PC-9 (cell line): Measurements from ENCODE around the gene SDHA. TPM values are rescaled to one million over a fixed set of nuclear protein-coding genes. Genes with fewer than 3 reads are reported as not detected.
"Not testable (repeated sequence)": the region's sequence is repeated elsewhere in the genome, so short reads cannot be mapped to it uniquely, and the experiment has no call there.

Experiments used
- BruUV-seq: library from RNA; stranded (reverse); fragments of 400-500 nt; replicated peaks from 2 replicates; lab custom pipeline; 2021; lab: Mats Ljungman, UMichigan
- CTCF ChIA-PET: fragments of 300-600 bp; sonication (Branson Sonifier 250); formaldehyde crosslinking; loops from one replicate; lab custom pipeline; 2022; ENCODE audit warnings: antibody characterized with exemption; lab: Charles Lee
- POLR2A ChIA-PET: fragments of 300-600 bp; sonication (Branson Sonifier 250); formaldehyde crosslinking; loops from one replicate; lab custom pipeline; 2022; ENCODE audit warnings: antibody characterized with exemption; ENCODE audit not compliant: unreplicated experiment; lab: Charles Lee
- DNase-seq, 2 experiments: peaks; one replicate each; pipeline versions ENCODE4 v3.0.0 to v3.0.0-alpha.2; 2015 to 2022; ENCODE audit warnings: mixed read lengths in 1 of 2
- H2AFZ ChIP-seq: fragments of 200-600 bp; sonication (generic); 2 replicates; pipeline ENCODE4 v1.8.1; 2017; ENCODE audit warnings: antibody characterized with exemption
- H3F3A ChIP-seq: fragments of 200-600 bp; sonication (generic); 2 replicates; pipeline ENCODE4 v1.8.1; 2017; ENCODE audit warnings: antibody characterized with exemption, mild to moderate bottlenecking, low read depth; ENCODE audit not compliant: insufficient read depth
- H3K27ac ChIP-seq: fragments of 200-600 bp; sonication (generic); 2 replicates; pipeline ENCODE4 v1.6.1; 2016; ENCODE audit warnings: mixed run types
- H3K27me3 ChIP-seq: fragments of 200-600 bp; sonication (generic); 2 replicates; pipeline ENCODE4 v1.6.1; 2016; ENCODE audit warnings: low read depth, mixed run types; ENCODE audit not compliant: insufficient read depth
- H3K36me3 ChIP-seq: fragments of 200-600 bp; sonication (generic); 2 replicates; pipeline ENCODE4 v1.6.1; 2016; ENCODE audit warnings: low read depth, mixed run types
- H3K4me1 ChIP-seq: fragments of 200-600 bp; sonication (generic); replicated peaks from 2 replicates; pipeline ENCODE4 v1.6.1; 2016; ENCODE audit warnings: mixed run types; ENCODE audit not compliant: insufficient read depth
- H3K4me2 ChIP-seq: fragments of 200-600 bp; sonication (generic); 2 replicates; pipeline ENCODE4 v1.6.1; 2017; ENCODE audit warnings: mixed run types
- H3K4me3 ChIP-seq: fragments of 200-600 bp; sonication (generic); 2 replicates; pipeline ENCODE4 v1.6.1; 2016; ENCODE audit warnings: mixed run types
- H3K79me2 ChIP-seq: fragments of 200-600 bp; sonication (generic); 2 replicates; pipeline ENCODE4 v1.6.1; 2017; ENCODE audit warnings: low read depth, mixed run types
- H3K9me2 ChIP-seq: fragments of 200-600 bp; sonication (generic); 2 replicates; pipeline ENCODE4 v1.8.1; 2017; ENCODE audit warnings: mild to moderate bottlenecking; ENCODE audit not compliant: insufficient read depth
- H3K9me3 ChIP-seq: fragments of 200-600 bp; sonication (generic); 2 replicates; pipeline ENCODE4 v1.8.1; 2016; ENCODE audit warnings: low read depth; ENCODE audit not compliant: insufficient read depth
- H4K20me1 ChIP-seq: fragments of 200-600 bp; sonication (generic); 2 replicates; pipeline ENCODE4 v1.8.1; 2017; ENCODE audit not compliant: insufficient read depth
- intact Hi-C: fragments of 100-400 bp; cut with micrococcal nuclease; formaldehyde crosslinking; loops from one replicate; pipeline ENCODE4 v1.10.0; 2022; ENCODE audit not compliant: unreplicated experiment
- total RNA-seq: library from RNA; stranded (reverse); gene quantifications from 2 replicates; pipeline ENCODE4 v1.2.3, GENCODE V29; 2021

Gene SDHA
- total RNA-seq, 1 experiment from 2014 or later: 347 TPM

- H2AFZ ChIP-seq: not testable (repeated sequence)
These were observed 22.4 kb downstream of the SDHA start for GRCh38 chr5:240550-240949.

GRCh38 chr5:241045-241669 is 23.0 kb downstream of the SDHA start:
- H3K27ac ChIP-seq, H3K9me3 ChIP-seq, H2AFZ ChIP-seq, BruUV-seq, H3K9me2 ChIP-seq, H4K20me1 ChIP-seq, H3K4me1 ChIP-seq, H3K4me2 ChIP-seq, H3F3A ChIP-seq, intact Hi-C loops, H3K4me3 ChIP-seq, H3K79me2 ChIP-seq, CTCF ChIA-PET, H3K27me3 ChIP-seq, POLR2A ChIA-PET: not testable (repeated sequence)
- peaks cover 26% of the 10 kb centered on the region for H3K36me3 ChIP-seq
- peak in 1 of 2 experiments; percentile 27 for DNase-seq

More at GRCh38 chr5:240550-240949, 22.4 kb downstream of the SDHA start:
- H4K20me1 ChIP-seq, CTCF ChIA-PET, H3K4me2 ChIP-seq, H3F3A ChIP-seq, H3K79me2 ChIP-seq, POLR2A ChIA-PET, DNase-seq, H3K27ac ChIP-seq, H3K9me3 ChIP-seq, H3K4me3 ChIP-seq, H3K27me3 ChIP-seq, H3K9me2 ChIP-seq, intact Hi-C loops, BruUV-seq, H3K4me1 ChIP-seq: not testable (repeated sequence)
- H3K36me3 ChIP-seq: peaks cover 26% of the 10 kb centered on the region

- H3K27me3 ChIP-seq, H4K20me1 ChIP-seq, H3K27ac ChIP-seq, POLR2A ChIA-PET, BruUV-seq, H3F3A ChIP-seq, H3K9me3 ChIP-seq, DNase-seq, H2AFZ ChIP-seq, H3K4me3 ChIP-seq, H3K9me2 ChIP-seq, intact Hi-C loops, H3K4me2 ChIP-seq, H3K79me2 ChIP-seq, H3K4me1 ChIP-seq: not testable (repeated sequence)
- peaks cover 48% of the 10 kb centered on the region for H3K36me3 ChIP-seq
- CTCF ChIA-PET: interaction anchor here (0.6 kb wide), 1 partner anchor 38 kb away, joined by 7 read pairs; no protein-coding TSS in a partner anchor
These were observed 25.7 kb downstream of the SDHA start for GRCh38 chr5:243683-244367.

GRCh38 chr5:245717-246116 is 27.6 kb downstream of the SDHA start:
- H3K4me3 ChIP-seq, H3K79me2 ChIP-seq, H3K27me3 ChIP-seq, H3K27ac ChIP-seq, DNase-seq, H2AFZ ChIP-seq, H3K4me2 ChIP-seq, H4K20me1 ChIP-seq, H3K4me1 ChIP-seq, CTCF ChIA-PET, H3K9me2 ChIP-seq, intact Hi-C loops, H3K9me3 ChIP-seq, BruUV-seq, H3F3A ChIP-seq: not testable (repeated sequence)
- POLR2A ChIA-PET: interaction anchor here (0.7 kb wide), 1 partner anchor 12 kb away, joined by 3 read pairs; no protein-coding TSS in a partner anchor
- H3K36me3 ChIP-seq: peaks cover 46% of the 10 kb centered on the region

- BruUV-seq, H3K9me3 ChIP-seq, H3K27me3 ChIP-seq, H3K27ac ChIP-seq, DNase-seq, H3K79me2 ChIP-seq, H2AFZ ChIP-seq, H3F3A ChIP-seq, H3K4me1 ChIP-seq, intact Hi-C loops, CTCF ChIA-PET, H4K20me1 ChIP-seq, H3K4me2 ChIP-seq, H3K9me2 ChIP-seq, H3K4me3 ChIP-seq: not testable (repeated sequence)
- POLR2A ChIA-PET: interaction anchor here (0.6 kb wide), 1 partner anchor 21 kb away, joined by 4 read pairs; the partner anchor contains the start of gene PDCD6
- peaks cover 38% of the 10 kb centered on the region for H3K36me3 ChIP-seq
These were observed 32.3 kb downstream of the SDHA start for GRCh38 chr5:250396-250795.

- H3F3A ChIP-seq, H3K4me3 ChIP-seq, POLR2A ChIA-PET, CTCF ChIA-PET, H2AFZ ChIP-seq, DNase-seq, BruUV-seq, H3K79me2 ChIP-seq, H3K27ac ChIP-seq, H3K4me2 ChIP-seq, H3K9me2 ChIP-seq, H3K4me1 ChIP-seq, H3K9me3 ChIP-seq, H3K27me3 ChIP-seq, H4K20me1 ChIP-seq, intact Hi-C loops: not testable (repeated sequence)
- H3K36me3 ChIP-seq: peaks cover 40% of the 10 kb centered on the region
These were observed 32.9 kb downstream of the SDHA start for GRCh38 chr5:251016-251415.

GRCh38 chr5:251538-251937 is 33.4 kb downstream of the SDHA start:
- H3F3A ChIP-seq, H4K20me1 ChIP-seq, CTCF ChIA-PET, H3K4me3 ChIP-seq, DNase-seq, H3K9me3 ChIP-seq, intact Hi-C loops, H3K27ac ChIP-seq, POLR2A ChIA-PET, H3K79me2 ChIP-seq, H2AFZ ChIP-seq, H3K4me2 ChIP-seq, H3K9me2 ChIP-seq, H3K27me3 ChIP-seq, H3K4me1 ChIP-seq: not testable (repeated sequence)
- H3K36me3 ChIP-seq: peaks cover 40% of the 10 kb centered on the region
- BruUV-seq: TSS peak; percentile 16
